HG02981 (cell line): ENCODE results near the gene PTGDR.

ENCODE experiments used
- ATAC-seq: cut with Tn5 transposase; IDR thresholded peaks from one replicate; pipeline ENCODE4 v1.9.1; 2021; ENCODE audit warnings: mild to moderate bottlenecking, moderate library complexity; ENCODE audit not compliant: unreplicated experiment

Gene PTGDR

DNA sequence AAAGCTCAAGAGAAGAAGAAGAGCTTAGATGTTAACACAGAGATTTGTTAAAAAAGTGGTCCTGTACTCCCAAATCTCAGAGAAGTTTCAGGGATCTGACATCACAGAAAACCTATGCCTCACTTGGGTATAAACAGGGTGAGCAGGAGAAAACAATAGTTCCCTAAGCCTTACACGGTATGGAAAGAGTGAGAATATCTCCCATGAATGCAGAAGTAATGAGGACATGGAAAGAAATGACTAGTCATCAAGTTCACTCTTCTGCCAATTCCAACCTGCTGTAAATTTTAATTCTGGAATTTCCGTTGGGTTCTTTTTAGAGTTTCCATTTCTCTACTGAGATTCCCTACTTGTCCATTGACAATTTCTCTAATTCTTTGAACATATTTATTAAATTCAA is 40.4 kb downstream of the PTGDR start:
- no peak for ATAC-seq

- no peak for ATAC-seq
Measured at GRCh38 chr14:52310541-52310940, 43.0 kb downstream of the PTGDR start.

- no peak for ATAC-seq
Measured at GRCh38 chr14:52312931-52313355, 45.4 kb downstream of the PTGDR start.

DNA sequence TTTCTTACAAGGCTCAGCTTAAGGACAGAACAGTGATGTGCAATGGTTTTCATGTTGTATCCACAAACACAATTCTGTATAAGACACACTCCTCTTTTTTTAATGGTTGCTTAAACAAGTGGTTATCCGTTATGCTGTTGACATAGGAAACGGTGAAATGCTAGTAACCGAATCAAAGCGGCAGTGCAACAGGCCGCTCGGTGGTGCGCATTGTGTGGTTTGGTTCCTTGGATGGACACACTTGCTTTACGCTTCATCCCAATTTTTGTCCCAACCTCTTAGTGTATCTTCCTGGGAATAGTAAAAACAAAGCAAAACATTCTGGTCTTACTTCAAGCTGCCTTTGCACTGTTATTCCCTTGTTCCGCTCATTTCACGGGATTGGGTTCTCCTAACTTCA is 46.0 kb downstream of the PTGDR start:
- no peak for ATAC-seq

DNA sequence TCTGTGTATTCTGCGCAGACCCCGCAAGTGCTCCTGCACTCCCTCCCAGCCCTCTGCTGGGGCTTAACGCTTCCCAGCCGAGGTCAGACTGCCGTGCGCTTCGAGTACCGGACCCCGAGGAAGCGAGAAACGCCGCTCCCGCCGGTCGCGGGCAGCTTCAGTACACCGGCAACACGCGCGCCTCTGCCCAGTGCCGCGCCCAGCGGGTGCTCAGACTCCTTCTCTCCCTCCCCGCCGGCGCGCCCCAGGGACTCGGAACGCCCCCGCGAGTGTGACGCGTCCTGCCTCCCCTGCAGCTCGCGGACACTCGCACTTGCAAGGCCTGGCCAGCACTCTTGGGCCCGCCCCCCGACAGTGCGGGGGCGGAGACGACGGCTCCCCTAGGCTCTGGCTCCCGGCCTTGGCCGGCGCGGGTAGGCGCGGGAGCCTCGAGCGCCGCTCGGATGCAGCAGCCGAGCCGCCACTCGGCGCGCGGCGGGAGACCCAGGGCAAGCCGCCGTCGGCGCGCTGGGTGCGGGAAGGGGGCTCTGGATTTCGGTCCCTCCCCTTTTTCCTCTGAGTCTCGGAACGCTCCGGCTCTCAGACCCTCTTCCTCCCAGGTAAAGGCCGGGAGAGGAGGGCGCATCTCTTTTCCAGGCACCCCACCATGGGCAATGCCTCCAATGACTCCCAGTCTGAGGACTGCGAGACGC is 46.6 kb downstream of the PTGDR start, which contains the start of gene PTGER2:
Gene PTGER2 (plus strand): TSS at position 410 of the 692 bp plus-strand sequence. CDS start 237 bp downstream, at position 647.
- ATAC-seq: peak; percentile 41

DNA sequence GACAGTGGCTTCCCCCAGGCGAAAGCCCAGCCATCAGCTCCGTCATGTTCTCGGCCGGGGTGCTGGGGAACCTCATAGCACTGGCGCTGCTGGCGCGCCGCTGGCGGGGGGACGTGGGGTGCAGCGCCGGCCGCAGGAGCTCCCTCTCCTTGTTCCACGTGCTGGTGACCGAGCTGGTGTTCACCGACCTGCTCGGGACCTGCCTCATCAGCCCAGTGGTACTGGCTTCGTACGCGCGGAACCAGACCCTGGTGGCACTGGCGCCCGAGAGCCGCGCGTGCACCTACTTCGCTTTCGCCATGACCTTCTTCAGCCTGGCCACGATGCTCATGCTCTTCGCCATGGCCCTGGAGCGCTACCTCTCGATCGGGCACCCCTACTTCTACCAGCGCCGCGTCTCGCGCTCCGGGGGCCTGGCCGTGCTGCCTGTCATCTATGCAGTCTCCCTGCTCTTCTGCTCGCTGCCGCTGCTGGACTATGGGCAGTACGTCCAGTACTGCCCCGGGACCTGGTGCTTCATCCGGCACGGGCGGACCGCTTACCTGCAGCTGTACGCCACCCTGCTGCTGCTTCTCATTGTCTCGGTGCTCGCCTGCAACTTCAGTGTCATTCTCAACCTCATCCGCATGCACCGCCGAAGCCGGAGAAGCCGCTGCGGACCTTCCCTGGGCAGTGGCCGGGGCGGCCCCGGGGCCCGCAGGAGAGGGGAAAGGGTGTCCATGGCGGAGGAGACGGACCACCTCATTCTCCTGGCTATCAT is 47.3 kb downstream of the PTGDR start:
- ATAC-seq: peak; percentile 17

DNA sequence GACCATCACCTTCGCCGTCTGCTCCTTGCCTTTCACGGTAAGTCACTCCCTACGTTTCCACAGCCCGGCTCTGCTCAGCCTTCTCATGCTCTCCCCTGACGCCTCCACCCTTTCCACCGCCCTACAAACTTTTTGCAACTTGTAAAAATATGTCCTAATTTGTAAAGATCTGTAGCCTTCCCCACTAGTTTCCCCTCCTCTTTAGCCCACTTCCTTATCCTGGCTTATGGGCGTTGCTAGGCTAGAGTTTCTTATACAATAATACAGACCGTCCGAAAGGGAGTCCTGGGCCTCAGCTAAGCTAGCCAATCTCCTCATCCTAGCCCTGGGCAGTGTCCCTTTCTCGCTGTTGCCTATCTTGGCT is 47.8 kb downstream of the PTGDR start:
- no peak for ATAC-seq

- no peak for ATAC-seq
Measured at GRCh38 chr14:52318062-52318461, 50.6 kb downstream of the PTGDR start.

DNA sequence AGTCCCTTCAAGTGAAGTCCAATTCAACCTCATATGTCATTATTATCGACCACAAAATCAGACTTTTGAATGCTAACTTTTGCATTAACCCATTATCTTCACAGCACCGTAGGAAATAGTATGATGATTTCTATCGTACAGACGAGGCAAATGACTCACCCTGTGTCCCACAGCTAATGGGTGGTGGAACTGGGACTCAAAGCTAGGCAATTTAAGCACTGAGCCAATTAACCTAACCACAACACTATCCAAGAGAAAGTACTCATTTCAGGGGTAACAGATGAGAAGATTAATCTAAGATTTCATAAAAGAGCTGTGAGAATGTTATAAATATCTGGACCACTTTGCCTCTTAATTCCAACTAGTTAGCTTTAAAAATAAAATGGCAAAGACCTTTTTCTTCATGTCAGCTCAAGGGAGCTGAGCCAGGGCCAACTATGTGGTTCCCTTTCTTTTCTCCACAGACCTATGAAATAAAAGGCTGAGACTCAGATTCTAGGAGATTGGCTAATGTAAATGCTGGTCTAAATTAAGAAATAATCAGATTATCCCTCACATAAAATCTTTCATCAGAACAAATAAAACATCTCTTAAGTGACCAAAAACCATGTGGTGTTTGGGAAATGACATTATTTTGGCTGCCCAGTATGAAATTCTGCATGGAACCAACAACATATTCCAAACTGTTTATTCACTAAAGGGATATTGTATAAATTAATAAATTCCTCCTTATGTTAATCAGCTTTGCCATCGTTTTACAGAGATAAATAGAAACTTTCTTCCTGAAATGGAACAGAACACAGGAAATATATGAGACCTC is 51.5 kb downstream of the PTGDR start:
- no peak for ATAC-seq

- ATAC-seq: no peak
Measured at GRCh38 chr14:52319919-52320318, 52.4 kb downstream of the PTGDR start.

- peak; percentile 92 for ATAC-seq
Measured at GRCh38 chr14:52325126-52325525, 57.6 kb downstream of the PTGDR start.

- ATAC-seq: no peak
Measured at GRCh38 chr14:52325630-52326029, 58.1 kb downstream of the PTGDR start.
